K562 (cell line): ENCODE data around the gene DENND5B. TPM values are rescaled to one million over a fixed set of nuclear protein-coding genes. Genes with fewer than 3 reads are reported as not detected.

Source experiments
- ATAC-seq: fragments of 200-7000 bp; cut with Tn5 transposase; 3 replicates; pipeline ENCODE4 v1.9.1; 2020; ENCODE audit warnings: moderate library complexity
- BruUV-seq: library from RNA; stranded (reverse); fragments of 400-500 nt; replicated peaks from 2 replicates; lab custom pipeline; 2021; lab: Mats Ljungman, UMichigan
- CTCF ChIA-PET: fragments of 300-600 bp; formaldehyde crosslinking; extraction: SDS; loops from one replicate; lab custom pipeline; 2021; ENCODE audit warnings: low intra/inter-chr PET ratio; lab: Yijun Ruan, JAX
- POLR2A ChIA-PET: fragments of 300-600, 350-650 bp; sonication (Branson Sonifier 250); formaldehyde crosslinking; extraction: SDS; loops from one replicate; lab custom pipeline; 2021; ENCODE audit warnings: antibody characterized with exemption, inconsistent platforms; lab: Yijun Ruan, JAX
- DNase-seq, 4 experiments: peaks; one replicate each; pipeline versions ENCODE4 v3.0.0 to v3.0.0-alpha.2; 2011 to 2018; ENCODE audit warnings: low spot score in 3 of 4, mixed read lengths in 3 of 4; ENCODE audit errors: extremely low read depth in 1 of 4
- FAIRE-seq: peaks from 2 replicates; lab custom pipeline; 2011; peaks lifted over from hg19 to GRCh38; lab: Jason Lieb, UNC
- H2AFZ ChIP-seq: 2 replicates; pipeline ENCODE4 v1.6.0; 2011; ENCODE audit warnings: low read depth, low read length, control low read depth, inconsistent platforms
- H3K27ac ChIP-seq: fragments of 200-600 bp; 3 replicates; pipeline ENCODE4 v1.8.0; 2011; ENCODE audit warnings: low read depth, mild to moderate bottlenecking, control low read depth, inconsistent platforms, low read length, moderate library complexity, mixed read lengths; ENCODE audit errors: extremely low read depth
- H3K27me3 ChIP-seq, 2 experiments: fragments of 300-600 bp in 1 of 2; 2 replicates in 1 of 2; 3 replicates in 1 of 2; pipeline versions ENCODE4 v1.6.0 to v1.8.0; 2011; ENCODE audit warnings: inconsistent platforms in 2 of 2, low read length in 2 of 2, mild to moderate bottlenecking in 1 of 2, mixed read lengths in 1 of 2, moderate library complexity in 1 of 2; ENCODE audit not compliant: control insufficient read depth in 2 of 2, insufficient read depth in 2 of 2
- H3K36me3 ChIP-seq: fragments of 300-600 bp; 3 replicates; pipeline ENCODE4 v1.8.0; 2011; ENCODE audit warnings: mild to moderate bottlenecking, low read length, inconsistent platforms; ENCODE audit not compliant: control insufficient read depth, insufficient read depth
- H3K4me1 ChIP-seq, 2 experiments: fragments of 200-600 bp in 1 of 2; replicated peaks in 1 of 2; 2 replicates in 1 of 2; 3 replicates in 1 of 2; pipeline versions ENCODE4 v1.5.1 to v1.8.0; 2011; ENCODE audit warnings: inconsistent platforms in 2 of 2, low read length in 2 of 2, mild to moderate bottlenecking in 1 of 2, mixed read lengths in 1 of 2, moderate library complexity in 1 of 2; ENCODE audit not compliant: control insufficient read depth in 2 of 2, insufficient read depth in 2 of 2
- H3K4me2 ChIP-seq: 2 replicates; pipeline ENCODE4 v1.6.1; 2011; ENCODE audit warnings: low read length, control low read depth, inconsistent platforms, mixed read lengths; ENCODE audit not compliant: insufficient read depth
- H3K4me3 ChIP-seq: fragments of 200-600 bp; sonication (generic), shearing (Covaris generic); 2 replicates; pipeline ENCODE4 v1.5.1; 2016; ENCODE audit warnings: control low read depth, inconsistent platforms
- H3K79me2 ChIP-seq: fragments of 200-600 bp; 3 replicates; pipeline ENCODE4 v1.8.0; 2011; ENCODE audit warnings: low read length, inconsistent platforms; ENCODE audit not compliant: control insufficient read depth, insufficient read depth
- H3K9ac ChIP-seq, 2 experiments: 2 replicates each; pipeline versions ENCODE4 v1.6.0 to v1.6.1; 2011; ENCODE audit warnings: low read depth in 2 of 2, low read length in 2 of 2, control low read depth in 1 of 2, inconsistent platforms in 1 of 2, mild to moderate bottlenecking in 1 of 2, mixed read lengths in 1 of 2; ENCODE audit not compliant: insufficient read depth in 1 of 2
- H3K9me1 ChIP-seq: one replicate; pipeline ENCODE4 v1.6.0; 2011; ENCODE audit warnings: inconsistent platforms, mild to moderate bottlenecking, low read length, moderate library complexity; ENCODE audit not compliant: control insufficient read depth, insufficient read depth
- H3K9me3 ChIP-seq: replicated peaks from 2 replicates; pipeline ENCODE4 v1.5.1; 2011; ENCODE audit warnings: low read depth, low read length, inconsistent platforms; ENCODE audit not compliant: control insufficient read depth, insufficient read depth
- H4K20me1 ChIP-seq: replicated peaks from 2 replicates; pipeline ENCODE4 v1.6.1; 2011; ENCODE audit warnings: low read length, inconsistent platforms, mixed read lengths; ENCODE audit not compliant: control insufficient read depth, insufficient read depth
- ASH1L ChIP-seq: fragments of 450-650 bp; IDR thresholded peaks from 2 replicates; pipeline ENCODE4 v1.6.1; 2018; ENCODE audit warnings: borderline replicate concordance, mild to moderate bottlenecking, low read depth; ENCODE audit not compliant: partially characterized antibody
- BRF1 ChIP-seq: IDR thresholded peaks from 3 replicates; pipeline ENCODE4 v1.6.1; 2011; ENCODE audit warnings: borderline replicate concordance, mild to moderate bottlenecking; ENCODE audit not compliant: insufficient read length; ENCODE audit errors: extremely low read depth
- CC2D1A ChIP-seq: fragments of 450-650 bp; IDR thresholded peaks from 2 replicates; pipeline ENCODE4 v1.6.1; 2017; ENCODE audit warnings: mild to moderate bottlenecking
- ELF4 ChIP-seq: fragments of 450-650 bp; formaldehyde crosslinking; IDR thresholded peaks from 2 replicates; pipeline ENCODE4 v1.4.0; 2022; ENCODE audit warnings: missing genetic modification characterization
- ETV5 ChIP-seq: sonication (generic); formaldehyde crosslinking; IDR thresholded peaks from 2 replicates; pipeline ENCODE4 v1.4.0; 2020; ENCODE audit warnings: low read depth, mild to moderate bottlenecking, missing genetic modification reagents
- HDAC1 ChIP-seq, 2 experiments: fragments of 450-650 bp; IDR thresholded peaks; 2 replicates each; pipeline ENCODE4 v1.6.1; 2016 to 2017; ENCODE audit warnings: inconsistent platforms in 1 of 2, mild to moderate bottlenecking in 1 of 2, moderate library complexity in 1 of 2
- KAT7 ChIP-seq: sonication (generic); formaldehyde crosslinking; IDR thresholded peaks from 2 replicates; pipeline ENCODE4 v1.8.0; 2022; ENCODE audit warnings: missing genetic modification reagents, mild to moderate bottlenecking, borderline replicate concordance
- KDM4B ChIP-seq, 2 experiments: fragments of 450-650 bp in 1 of 2; sonication (generic) in 1 of 2; IDR thresholded peaks; 2 replicates each; pipeline ENCODE4 v1.6.1; 2016 to 2017; ENCODE audit warnings: borderline replicate concordance in 2 of 2, antibody characterized with exemption in 1 of 2, low read depth in 1 of 2, mild to moderate bottlenecking in 1 of 2
- MEF2A ChIP-seq: IDR thresholded peaks from 2 replicates; pipeline ENCODE4 v1.6.1; 2011; ENCODE audit warnings: low read depth, mild to moderate bottlenecking, low read length, moderate library complexity; ENCODE audit not compliant: control insufficient read depth
- NR2C1 ChIP-seq, 2 experiments: fragments of 450-650 bp; IDR thresholded peaks; 2 replicates each; pipeline ENCODE4 v1.6.1; 2017; ENCODE audit warnings: mild to moderate bottlenecking in 2 of 2, antibody characterized with exemption in 1 of 2, inconsistent platforms in 1 of 2, missing compliant biosample characterization in 1 of 2, missing genetic modification characterization in 1 of 2
- PCBP1 ChIP-seq: fragments of 200-400 bp; formaldehyde crosslinking; IDR thresholded peaks from 2 replicates; pipeline ENCODE4 v1.6.1; 2018; ENCODE audit warnings: mild to moderate bottlenecking, low read depth, low read length; ENCODE audit not compliant: poor library complexity, severe bottlenecking
- PTRF ChIP-seq: fragments of 450-650 bp; IDR thresholded peaks from 2 replicates; pipeline ENCODE4 v1.6.1; 2016; ENCODE audit warnings: mild to moderate bottlenecking, missing genetic modification characterization, missing compliant biosample characterization
- RFX7 ChIP-seq: fragments of 250-450 bp; sonication (Bioruptor Pico); IDR thresholded peaks from 2 replicates; pipeline ENCODE4 v1.5.1; 2021; ENCODE audit warnings: mild to moderate bottlenecking
- SAP30 ChIP-seq: fragments of 200-600 bp; sonication (generic); IDR thresholded peaks from 2 replicates; pipeline ENCODE4 v1.6.1; 2012; ENCODE audit warnings: borderline replicate concordance, low read depth, mild to moderate bottlenecking, moderate library complexity, low read length, control low read depth, inconsistent platforms; ENCODE audit not compliant: insufficient read depth, poor library complexity, severe bottlenecking
- ZKSCAN1 ChIP-seq: fragments of 150-350 bp; IDR thresholded peaks from 2 replicates; pipeline ENCODE4 v1.6.1; 2016; ENCODE audit warnings: low read depth, low read length
- ZNF224 ChIP-seq: sonication (generic); formaldehyde crosslinking; IDR thresholded peaks from 2 replicates; pipeline ENCODE4 v1.8.0; 2022; ENCODE audit warnings: mild to moderate bottlenecking, missing genetic modification reagents
- ZNF668 ChIP-seq: fragments of 250-450 bp; sonication (Bioruptor Pico); IDR thresholded peaks from 2 replicates; pipeline ENCODE4 v1.8.0; 2022; ENCODE audit warnings: mild to moderate bottlenecking, inconsistent platforms
- ZSCAN32 ChIP-seq: fragments of 450-650 bp; formaldehyde crosslinking; IDR thresholded peaks from 2 replicates; pipeline ENCODE4 v1.4.0; 2020; ENCODE audit warnings: mild to moderate bottlenecking, moderate library complexity
- WGBS: fragments of 100-300 bp; shearing (Covaris generic); methylation state at CpG from one replicate; pipeline ENCODE4 v1.1.6; 2016; ENCODE audit warnings: low coverage, mixed read lengths; ENCODE audit not compliant: insufficient coverage; ENCODE audit errors: missing lambda C conversion rate; 5-methylcytosine and 5-hydroxymethylcytosine counted together
- in situ Hi-C: fragments of 300-500 bp; cut with MboI; formaldehyde crosslinking; loops from 4 replicates; pipeline ENCODE4 v1.15.0; 2018; ENCODE audit warnings: inconsistent platforms, mixed read lengths
- intact Hi-C: fragments of 100-400 bp; cut with micrococcal nuclease; formaldehyde crosslinking; loops from 2 replicates; pipeline ENCODE4 v1.14.2; 2022
- polyA plus RNA-seq, 8 experiments: library from polyadenylated mRNA; depleted of rRNA in 4 of 8; stranded (reverse) in 5 of 8; unstranded in 3 of 8; fragments of >200 nt; fragmentation: Nextera tagmentation in 2 of 8; fragmentation: Illumina TruSeq in 1 of 8; extraction: Ambion mirVana in 2 of 8; extraction: Trizol in 1 of 8; gene quantifications; 2 replicates each; pipeline versions ENCODE4 v1.2.1 to v1.2.3, GENCODE V29; 2011 to 2014; ENCODE audit warnings: inconsistent platforms in 1 of 8, missing spikeins in 1 of 8
- total RNA-seq, 7 experiments: library from RNA; depleted of rRNA in 6 of 7; stranded (reverse); fragments of >200 nt in 6 of 7; fragmentation: Illumina TruSeq in 2 of 7; extraction: Trizol in 2 of 7; gene quantifications; 2 replicates each; pipeline versions ENCODE4 v1.2.1 to v1.2.3, GENCODE V29; 2011 to 2021; ENCODE audit warnings: low replicate concordance in 1 of 7
- TF ChIP-seq, protein P1 (sequence below): fragments of 250-450 bp; sonication (Bioruptor Pico); IDR thresholded peaks from 2 replicates; pipeline ENCODE4 v1.4.0; 2020; ENCODE audit warnings: mild to moderate bottlenecking

DENND5B gene
- total and polyA plus RNA-seq, 9 of the 15 experiments (the other 6 are each of a cell fraction or from before 2014, with no cell fraction given): 0.99 to 6.0 (median 3.6) TPM

DNA sequence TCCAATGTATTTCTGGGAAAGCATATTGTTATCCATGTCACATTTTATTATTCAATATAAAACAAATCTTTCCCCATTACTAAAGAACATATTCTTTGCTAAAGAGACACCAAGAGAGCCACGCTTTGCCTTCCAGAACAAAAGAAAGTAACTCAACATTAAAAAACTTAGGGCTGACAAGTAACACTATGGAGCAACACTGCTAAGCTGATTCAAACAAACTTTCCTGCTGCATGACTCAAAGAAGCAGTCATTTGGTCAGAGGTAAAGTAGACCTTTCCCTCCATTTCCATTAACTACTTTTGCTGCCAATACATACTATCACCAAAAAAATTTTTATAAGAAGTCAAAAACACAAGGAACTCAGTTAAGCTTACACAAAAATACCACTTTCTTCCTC lies 83.0 kb downstream of the DENND5B start:
- Histone ChIP-seq H3K27ac (no peak overlapping the region), H3K9me3 (no peaks in the 10 kb centered on the region), H3K27me3 (no peaks in the 10 kb centered on the region), H3K79me2 (no peaks in the 10 kb centered on the region), H3K4me1 (no peaks in the 10 kb centered on the region), H4K20me1 (no peaks in the 10 kb centered on the region), H3K4me3 (no peak overlapping the region), H3K9ac (no peak overlapping the region), H3K36me3 (no peaks in the 10 kb centered on the region), H3K4me2 (no peak overlapping the region), H3K9me1 (no peaks in the 10 kb centered on the region), H2AFZ (no peak overlapping the region)
- ATAC-seq (no peak), FAIRE-seq (no peak), DNase-seq (no peak)
- CTCF ChIA-PET: no interaction called here
- TF ChIP-seq KAT7 (CRISPR knock-in tag) (no peak), ETV5 (no peak), ASH1L (no peak), PCBP1 (no peak), ZKSCAN1 (no peak), ZSCAN32 (no peak), RFX7 (CRISPR knock-in tag) (no peak), BRF1 (no peak), ELF4 (CRISPR knock-in tag) (no peak), CC2D1A (no peak), HDAC1 (IDR thresholded peaks at IDR 0.05) (no peak), PTRF (tag) (no peak), NR2C1 (IDR thresholded peaks at IDR 0.05) (no peak), NR2C1 (tag; IDR thresholded peaks at IDR 0.05) (no peak), ZNF668 (no peak), SAP30 (no peak), KDM4B (IDR thresholded peaks at IDR 0.05; ENCODE audit: borderline replicate concordance in 2 of 2, low read depth in 1 of 2) (no peak), ZNF224 (no peak), MEF2A (no peak)
- TF ChIP-seq, protein P1, sequence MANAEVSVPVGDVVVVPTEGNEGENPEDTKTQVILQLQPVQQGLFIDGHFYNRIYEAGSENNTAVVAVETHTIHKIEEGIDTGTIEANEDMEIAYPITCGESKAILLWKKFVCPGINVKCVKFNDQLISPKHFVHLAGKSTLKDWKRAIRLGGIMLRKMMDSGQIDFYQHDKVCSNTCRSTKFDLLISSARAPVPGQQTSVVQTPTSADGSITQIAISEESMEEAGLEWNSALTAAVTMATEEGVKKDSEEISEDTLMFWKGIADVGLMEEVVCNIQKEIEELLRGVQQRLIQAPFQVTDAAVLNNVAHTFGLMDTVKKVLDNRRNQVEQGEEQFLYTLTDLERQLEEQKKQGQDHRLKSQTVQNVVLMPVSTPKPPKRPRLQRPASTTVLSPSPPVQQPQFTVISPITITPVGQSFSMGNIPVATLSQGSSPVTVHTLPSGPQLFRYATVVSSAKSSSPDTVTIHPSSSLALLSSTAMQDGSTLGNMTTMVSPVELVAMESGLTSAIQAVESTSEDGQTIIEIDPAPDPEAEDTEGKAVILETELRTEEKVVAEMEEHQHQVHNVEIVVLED (CRISPR knock-in tag): no peak
- POLR2A ChIA-PET: interaction anchor here (0.6 to 1.4 kb wide), 4 partner anchors 11 to 155 kb away, joined by 3 read pairs; no protein-coding TSS in a partner anchor
- 26% methylated on average over 1 of the region's 1 CpG for WGBS
- intact Hi-C loops (loop anchor here (10.0 kb wide), 1 partner anchor 127 kb away; no protein-coding TSS in a partner anchor), in situ Hi-C loops (no loop called here)
- no TSS peak for BruUV-seq
